GM19395 (cell line): ENCODE measurements around the gene TRAM2.

Experiments used
- ATAC-seq: cut with Tn5 transposase; IDR thresholded peaks from one replicate; pipeline ENCODE4 v1.9.1; 2021; ENCODE audit warnings: mild to moderate bottlenecking, moderate library complexity; ENCODE audit not compliant: unreplicated experiment

Gene TRAM2

DNA sequence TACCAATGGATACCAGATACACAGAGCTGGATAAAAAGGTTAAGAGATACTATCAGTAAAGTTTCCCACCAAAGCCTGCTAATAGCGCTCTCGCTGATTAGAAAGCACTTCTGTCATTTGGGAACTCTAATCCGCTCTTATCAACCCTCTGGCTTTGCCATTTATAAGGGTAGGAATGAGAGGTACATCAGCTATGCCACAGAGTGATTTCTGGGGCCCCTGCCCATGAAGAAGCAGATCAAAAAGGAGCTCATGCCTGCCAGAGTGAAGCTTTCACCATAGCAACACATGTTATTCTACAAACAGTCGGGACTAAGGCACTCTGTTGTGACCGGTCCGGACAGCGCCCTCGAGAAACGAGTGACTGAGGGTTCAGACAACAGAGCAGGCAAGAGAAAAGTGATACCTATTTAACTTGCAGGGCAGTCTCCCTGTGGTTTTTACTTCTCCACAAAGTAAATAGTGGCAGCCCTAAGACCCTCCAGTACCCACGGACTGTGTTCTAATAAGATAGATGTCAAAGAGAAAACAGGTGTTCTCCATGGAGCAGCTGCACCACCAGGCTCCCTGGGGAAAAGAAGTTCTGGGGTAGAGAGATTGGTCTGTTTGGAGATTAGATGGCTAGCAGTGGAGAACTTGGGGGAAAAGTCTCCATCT is 5.6 kb downstream of the TRAM2 start:
- ATAC-seq = no peak

GRCh38 chr6:52570291-52570700 is 6.6 kb downstream of the TRAM2 start:
- no peak for ATAC-seq

- ATAC-seq = no peak
Measured at GRCh38 chr6:52568320-52568719, 8.5 kb downstream of the TRAM2 start.

DNA sequence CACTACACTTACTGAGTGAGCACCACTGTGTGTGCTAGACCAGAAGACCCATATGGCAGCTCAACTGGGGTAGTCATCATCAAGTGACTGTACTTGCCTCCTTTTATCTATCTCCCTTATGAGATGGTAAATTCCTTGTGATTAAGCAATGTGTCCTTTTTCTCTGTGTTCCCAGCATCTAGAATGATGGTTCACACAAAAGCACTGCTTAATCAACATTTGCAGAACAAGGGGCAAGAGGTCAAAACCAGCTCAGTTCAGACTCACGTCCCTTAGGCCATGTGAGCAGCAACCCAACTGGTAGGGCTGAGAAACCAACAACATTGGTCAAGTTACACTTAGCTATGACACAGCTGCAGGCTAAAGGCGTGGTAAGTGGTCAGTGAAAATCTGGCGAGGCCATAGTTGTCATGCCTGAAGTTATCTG is 10.0 kb downstream of the TRAM2 start:
- ATAC-seq = no peak

DNA sequence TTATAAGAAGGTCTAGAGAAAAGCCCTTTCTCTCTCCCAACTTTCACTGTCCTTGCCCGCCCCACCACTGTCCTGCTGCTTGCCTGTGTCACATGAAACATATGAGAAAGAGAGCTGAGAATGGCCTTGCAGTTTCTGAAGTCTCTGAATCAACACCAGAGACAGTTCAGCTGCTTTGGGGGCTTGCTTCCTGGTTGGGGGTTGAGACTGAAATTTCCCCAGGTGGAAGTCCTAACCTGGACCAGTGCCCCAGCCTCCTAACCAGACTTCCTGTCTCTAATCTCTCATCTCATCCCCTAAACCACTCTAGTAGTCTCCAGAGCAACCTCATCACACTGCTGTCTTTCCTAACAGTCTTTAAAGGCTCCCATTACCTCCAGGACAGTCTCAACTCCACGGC is 10.7 kb downstream of the TRAM2 start:
- ATAC-seq = peak; percentile 88

DNA sequence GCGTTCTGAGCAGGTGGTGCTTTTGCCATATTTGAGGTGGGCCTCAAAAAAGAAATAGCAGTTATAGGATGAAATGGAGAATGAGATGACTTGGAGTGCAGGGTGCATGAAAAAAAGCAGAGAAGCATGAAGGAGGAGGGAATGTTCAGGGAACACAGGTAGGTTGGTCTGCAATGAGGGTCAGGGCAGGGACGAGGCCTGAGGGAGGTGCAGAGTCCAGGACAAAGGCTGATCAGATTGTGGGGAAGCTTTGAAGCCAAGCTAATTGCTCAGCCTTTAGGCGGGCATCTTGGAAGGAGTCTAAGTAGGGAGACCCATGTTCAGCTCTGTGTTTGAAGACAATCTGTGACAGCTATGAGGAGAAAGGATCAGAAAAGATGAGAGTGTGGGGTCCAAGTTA is 12.0 kb downstream of the TRAM2 start:
- no peak for ATAC-seq

DNA sequence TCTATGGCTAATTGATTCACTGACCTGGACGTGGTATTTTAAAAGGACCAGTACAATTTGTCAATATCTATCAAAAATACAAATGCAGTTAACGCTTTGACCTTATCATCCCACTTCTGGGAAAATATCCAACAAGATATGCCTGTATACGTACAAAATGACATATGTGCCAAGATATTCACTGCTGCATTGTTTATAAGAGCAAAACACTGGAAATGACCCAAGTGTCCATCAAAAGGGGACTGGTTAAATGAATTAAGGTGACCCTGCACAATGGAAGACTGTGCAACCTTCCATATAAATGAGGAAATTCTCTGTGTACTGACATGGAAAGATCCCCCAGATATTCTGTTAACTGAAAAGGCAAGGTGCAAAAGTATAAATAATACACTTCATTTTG is 13.9 kb downstream of the TRAM2 start:
- no peak for ATAC-seq

- ATAC-seq = no peak
Measured at GRCh38 chr6:52560462-52560861, 16.4 kb downstream of the TRAM2 start.

GRCh38 chr6:52558266-52559000 is 18.4 kb downstream of the TRAM2 start:
- ATAC-seq = no peak

DNA sequence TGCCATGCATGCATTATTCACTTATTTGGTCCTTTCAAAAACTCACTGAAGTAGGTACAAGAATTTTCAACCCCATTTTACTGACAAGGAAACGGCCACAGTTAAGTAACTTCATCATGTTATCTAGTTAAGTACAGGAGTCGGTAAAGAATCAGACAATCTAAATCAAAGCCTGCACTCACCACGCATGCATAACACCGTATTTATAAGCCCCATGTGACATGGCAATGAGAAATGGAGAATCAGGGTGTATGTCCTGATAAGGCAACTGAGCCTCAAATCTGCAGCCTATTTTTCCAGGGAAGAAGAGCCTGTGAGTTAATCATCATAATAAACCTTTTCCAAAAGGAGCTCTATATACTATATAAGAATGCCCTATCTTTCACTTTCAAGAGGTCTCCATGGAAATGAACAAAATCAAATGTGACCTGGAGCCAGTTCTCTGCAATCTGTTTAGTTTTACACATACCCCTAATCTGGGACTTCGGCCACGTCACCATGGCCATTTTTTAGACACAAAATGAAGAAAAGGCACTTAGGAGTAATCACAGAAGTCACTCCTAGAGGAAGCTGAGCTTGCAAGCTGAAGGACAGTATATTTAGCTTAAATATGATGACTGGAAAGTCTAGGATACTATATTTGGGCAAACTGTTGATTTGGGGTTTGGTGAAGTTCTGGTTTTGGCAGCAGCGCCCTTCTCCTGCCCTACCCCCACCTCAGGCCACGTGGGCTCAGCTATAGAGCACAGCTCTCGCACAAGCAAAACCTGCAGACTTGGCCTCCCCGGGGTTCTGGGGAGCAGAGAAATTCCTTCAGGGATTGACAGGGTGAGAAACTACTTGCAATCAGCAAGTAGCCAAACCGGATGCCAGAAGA is 19.2 kb downstream of the TRAM2 start:
- no peak for ATAC-seq

DNA sequence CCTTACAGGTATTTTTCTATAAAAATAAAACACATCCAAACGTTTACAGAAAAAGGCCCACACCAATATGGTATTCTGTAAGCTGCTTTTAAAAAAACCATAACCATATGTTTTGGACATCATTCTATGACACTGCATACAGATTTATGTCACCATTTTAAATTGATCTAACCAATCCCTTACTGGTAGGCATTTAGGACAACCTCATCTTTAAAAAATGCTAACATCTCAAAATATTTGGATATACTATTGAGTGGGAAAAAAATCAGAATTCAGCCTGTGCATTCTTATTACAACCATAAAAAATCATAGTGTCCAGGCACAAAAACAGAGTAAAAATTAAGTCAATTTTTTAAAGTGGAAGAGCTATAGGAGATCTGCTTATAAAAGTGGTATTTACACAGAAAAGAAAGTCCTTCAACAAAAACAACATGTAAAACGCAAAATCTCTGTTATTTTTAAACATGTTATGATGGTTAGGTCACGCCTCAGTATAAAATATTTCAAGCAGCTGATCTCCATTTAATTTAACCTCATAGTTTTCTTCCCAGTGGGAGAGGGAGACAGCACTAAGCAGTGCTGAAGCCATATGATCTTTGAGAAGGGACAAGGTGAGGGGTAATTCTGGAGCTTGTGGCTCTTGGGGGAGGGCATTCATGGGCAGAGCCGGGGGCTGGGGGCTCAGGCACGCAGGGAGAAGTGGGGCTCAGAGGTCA is 21.2 kb downstream of the TRAM2 start:
- no peak for ATAC-seq

DNA sequence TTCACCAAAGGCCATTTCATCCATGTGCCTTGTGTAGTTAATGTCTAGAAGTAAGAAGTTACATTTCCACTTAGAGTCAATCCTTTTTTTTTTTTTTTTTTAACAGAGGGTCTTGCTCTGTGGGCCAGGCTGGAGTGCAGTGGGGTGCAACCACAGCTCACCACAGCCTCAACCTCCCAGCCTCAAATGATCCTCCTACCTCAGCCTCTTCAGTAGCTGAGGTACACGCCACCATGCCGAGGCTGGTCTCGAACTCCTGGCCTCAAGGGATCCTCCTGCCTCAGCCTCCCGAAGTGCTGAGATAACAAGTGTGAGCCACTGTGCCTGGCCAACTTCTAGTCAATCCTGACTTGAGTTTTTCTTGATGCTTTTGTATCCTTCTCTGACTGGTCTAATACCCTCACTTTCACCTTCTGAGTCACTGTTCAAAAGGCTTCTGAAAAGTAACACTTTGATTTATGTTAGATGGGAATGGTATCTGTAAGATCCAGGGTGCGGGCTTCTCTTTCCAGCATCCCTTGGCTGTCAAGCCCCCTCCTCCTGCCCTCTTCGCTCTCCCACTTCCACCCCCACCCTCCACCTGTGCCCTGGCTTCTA is 22.1 kb downstream of the TRAM2 start:
- ATAC-seq = no peak

DNA sequence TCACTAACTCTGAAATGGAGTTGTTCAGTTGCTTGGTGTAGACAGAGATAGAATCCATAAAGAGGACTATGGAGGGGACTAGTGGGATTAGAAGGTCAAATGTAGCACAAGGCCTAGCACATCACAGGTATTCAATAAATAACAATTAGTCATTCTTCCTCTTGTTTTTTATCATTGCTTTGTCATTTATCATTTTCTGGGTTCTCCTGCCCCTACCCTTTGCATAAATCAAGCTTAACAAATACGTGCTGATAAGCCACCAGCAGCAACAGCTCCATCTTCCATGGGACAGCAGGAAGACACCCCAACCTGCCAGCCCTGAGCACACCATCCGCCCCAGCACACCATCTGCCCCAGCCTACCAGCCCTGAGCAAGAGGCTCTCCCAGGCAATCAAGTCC is 23.1 kb downstream of the TRAM2 start:
- no peak for ATAC-seq

DNA sequence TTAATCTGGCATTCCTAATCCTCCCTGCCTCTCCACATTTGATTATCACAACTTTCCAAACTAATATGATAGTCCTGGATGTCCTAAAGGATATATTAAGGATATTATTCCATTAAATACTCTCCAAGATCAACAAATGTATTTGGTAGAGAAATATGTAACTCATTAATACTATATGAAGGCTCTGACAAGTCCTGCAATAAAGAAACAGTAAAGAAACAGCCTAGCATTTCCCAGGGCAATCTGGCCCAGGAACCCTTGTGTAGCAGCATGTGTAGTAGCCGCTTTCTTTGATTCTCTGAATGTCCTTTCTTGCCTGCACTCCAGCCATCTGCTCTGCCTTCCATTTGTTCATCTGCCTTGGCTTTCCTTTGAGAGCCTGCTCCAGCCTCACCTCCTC is 23.7 kb downstream of the TRAM2 start:
- no peak for ATAC-seq

DNA sequence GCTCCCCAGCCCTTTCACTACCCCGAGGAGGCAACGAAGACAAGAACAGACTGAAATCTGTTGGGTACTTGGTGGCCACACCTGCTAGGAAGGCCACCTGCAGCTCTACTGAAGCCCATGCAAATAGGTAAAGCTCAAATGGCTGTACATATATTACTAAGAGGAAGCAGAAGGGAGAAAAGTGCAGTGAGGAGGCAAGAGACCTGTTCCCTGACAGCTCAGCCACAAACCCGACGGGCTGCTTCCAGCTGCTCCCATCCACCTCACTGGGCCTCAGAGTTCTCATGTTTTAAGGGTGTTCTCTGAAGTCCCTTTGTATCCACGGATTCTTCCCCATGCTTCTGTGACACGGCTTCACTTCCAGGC is 24.6 kb downstream of the TRAM2 start:
- peak; percentile 97 for ATAC-seq

- no peak for ATAC-seq
Measured at GRCh38 chr6:52551483-52552277, 25.2 kb downstream of the TRAM2 start.

GRCh38 chr6:52550870-52551269 is 26.0 kb downstream of the TRAM2 start:
- no peak for ATAC-seq

DNA sequence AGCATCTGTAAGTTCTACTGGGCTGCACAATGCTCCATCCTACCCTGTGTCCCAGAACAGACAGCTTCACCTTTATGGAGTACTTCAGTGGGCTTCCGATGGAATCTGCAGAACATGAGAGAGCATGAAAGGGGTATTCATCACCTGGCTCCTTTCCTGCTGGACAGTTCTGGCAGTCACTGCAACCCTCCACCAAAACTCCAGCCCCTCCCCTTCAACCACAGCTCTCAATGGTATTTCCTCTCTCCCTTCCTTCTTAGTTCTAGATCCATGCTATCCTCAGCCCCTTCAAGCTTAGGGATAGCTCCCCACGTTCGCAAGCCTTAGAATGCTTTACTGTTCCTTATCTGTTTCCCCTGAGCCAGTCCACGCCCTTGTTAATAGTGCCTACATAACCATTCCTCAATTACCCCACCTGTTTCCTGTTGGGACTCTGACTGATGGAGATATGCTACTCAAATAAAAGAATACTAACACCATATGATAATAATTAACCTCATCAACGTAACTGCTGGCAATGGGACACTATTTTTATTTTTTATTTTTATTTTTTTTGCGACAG is 26.8 kb downstream of the TRAM2 start:
- no peak for ATAC-seq

- ATAC-seq = no peak
Measured at GRCh38 chr6:52549428-52549827, 27.4 kb downstream of the TRAM2 start.

DNA sequence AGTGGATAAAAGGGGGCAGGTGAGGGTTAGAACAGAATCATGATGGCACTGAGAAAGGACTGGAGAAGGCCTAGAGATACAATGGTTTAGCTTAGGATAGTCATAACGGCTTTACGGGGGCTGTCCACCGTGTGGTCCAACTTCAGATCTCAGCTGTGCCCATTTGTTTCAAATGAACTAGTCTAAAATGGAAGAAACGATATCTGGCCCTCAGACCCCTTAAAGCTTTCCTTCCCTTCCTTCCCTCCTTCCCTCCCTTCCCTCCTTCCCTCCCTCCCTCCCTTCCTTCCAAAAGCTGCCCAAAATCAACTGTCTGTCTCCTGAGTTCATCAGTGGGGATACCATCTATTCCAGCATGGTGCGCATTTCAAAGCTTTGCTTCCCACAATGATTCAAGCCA is 27.9 kb downstream of the TRAM2 start:
- ATAC-seq = no peak
